DND-41 (cell line): ENCODE results near the gene HRH4.

Source experiments
- ATAC-seq: fragments of 200-7000 bp; cut with Tn5 transposase; 3 replicates; pipeline ENCODE4 v1.9.1; 2021; ENCODE audit warnings: low read depth; ENCODE audit not compliant: insufficient read depth
- DNase-seq: peaks from one replicate; pipeline ENCODE4 v3.0.0-alpha.2; 2020
- H2AFZ ChIP-seq: 2 replicates; pipeline ENCODE4 v1.6.0; 2012; ENCODE audit warnings: low read depth, low read length
- H3K27ac ChIP-seq: 2 replicates; pipeline ENCODE4 v1.5.1; 2012; ENCODE audit warnings: low read length, inconsistent platforms
- H3K27me3 ChIP-seq: fragments of 200-600 bp; sonication (generic); 2 replicates; pipeline ENCODE4 v1.6.0; 2012; ENCODE audit warnings: low read length, mild to moderate bottlenecking, inconsistent platforms; ENCODE audit not compliant: insufficient read depth, poor library complexity
- H3K36me3 ChIP-seq: 2 replicates; pipeline ENCODE4 v1.5.1; 2012; ENCODE audit warnings: low read length, inconsistent platforms; ENCODE audit not compliant: insufficient read depth
- H3K4me1 ChIP-seq: 2 replicates; pipeline ENCODE4 v1.5.1; 2012; ENCODE audit warnings: mild to moderate bottlenecking, low read length; ENCODE audit not compliant: insufficient read depth
- H3K4me2 ChIP-seq: 2 replicates; pipeline ENCODE4 v1.6.0; 2012; ENCODE audit warnings: mild to moderate bottlenecking, moderate library complexity, low read length, inconsistent platforms; ENCODE audit not compliant: insufficient read depth
- H3K4me3 ChIP-seq, 2 experiments: fragments of 200-600 bp in 1 of 2; shearing (Covaris generic) in 1 of 2; 2 replicates each; pipeline ENCODE4 v1.5.1; 2012 to 2016; ENCODE audit warnings: inconsistent platforms in 2 of 2, low read length in 2 of 2, mild to moderate bottlenecking in 2 of 2, low read depth in 1 of 2, moderate library complexity in 1 of 2
- H3K79me2 ChIP-seq: 2 replicates; pipeline ENCODE4 v1.6.0; 2012; ENCODE audit warnings: low read length, inconsistent platforms; ENCODE audit not compliant: insufficient read depth
- H3K9ac ChIP-seq: 2 replicates; pipeline ENCODE4 v1.6.0; 2012; ENCODE audit warnings: low read depth, mild to moderate bottlenecking, inconsistent platforms, low read length, moderate library complexity
- H3K9me3 ChIP-seq: 2 replicates; pipeline ENCODE4 v1.5.1; 2012; ENCODE audit warnings: low read length, moderate library complexity, mild to moderate bottlenecking, inconsistent platforms; ENCODE audit not compliant: insufficient read depth, severe bottlenecking
- H4K20me1 ChIP-seq: 2 replicates; pipeline ENCODE4 v1.6.0; 2012; ENCODE audit warnings: low read length; ENCODE audit not compliant: insufficient read depth
- EZH2 ChIP-seq: IDR thresholded peaks from 3 replicates; pipeline ENCODE4 v1.6.1; 2012; ENCODE audit warnings: borderline replicate concordance, low read depth, mild to moderate bottlenecking, moderate library complexity, low read length, inconsistent platforms; ENCODE audit not compliant: severe bottlenecking
- TF ChIP-seq, protein P1 (sequence below): IDR thresholded peaks from 2 replicates; pipeline ENCODE4 v1.5.1; 2012; ENCODE audit warnings: borderline replicate concordance, low read length, moderate library complexity, mild to moderate bottlenecking; ENCODE audit not compliant: poor library complexity, severe bottlenecking; ENCODE audit errors: extremely low read depth

HRH4 gene

DNA sequence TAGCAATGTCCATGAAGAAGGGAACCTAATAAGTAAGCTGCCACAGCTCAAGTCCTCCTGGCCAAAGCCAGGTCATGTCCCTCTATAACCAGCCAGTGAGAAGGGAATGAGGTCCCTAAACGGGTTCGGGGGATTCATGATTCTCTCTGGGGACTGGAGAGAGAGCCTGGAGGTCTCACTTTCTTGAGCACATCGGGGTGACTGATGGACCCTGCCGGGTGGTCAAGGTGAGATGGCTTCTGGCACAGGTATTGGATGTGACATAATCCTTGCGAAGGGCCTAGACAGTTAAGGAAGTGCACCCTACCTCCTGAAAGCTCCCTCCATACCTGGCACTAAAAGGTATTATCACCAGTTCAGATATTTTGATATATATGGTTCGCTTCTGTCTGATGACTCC, 45.7 kb downstream of the HRH4 start:
- Histone ChIP-seq H3K9me3 (no peaks in the 10 kb centered on the region), H3K9ac (no peak overlapping the region), H3K4me2 (no peak overlapping the region), H2AFZ (no peak overlapping the region), H4K20me1 (no peaks in the 10 kb centered on the region), H3K79me2 (no peaks in the 10 kb centered on the region), H3K36me3 (no peaks in the 10 kb centered on the region), H3K27ac (no peak overlapping the region), H3K4me3 (no peak overlapping the region), H3K27me3 (peaks cover 4% of the 10 kb centered on the region), H3K4me1 (no peaks in the 10 kb centered on the region)
- no peak for TF ChIP-seq EZH2
- TF ChIP-seq, protein P1, sequence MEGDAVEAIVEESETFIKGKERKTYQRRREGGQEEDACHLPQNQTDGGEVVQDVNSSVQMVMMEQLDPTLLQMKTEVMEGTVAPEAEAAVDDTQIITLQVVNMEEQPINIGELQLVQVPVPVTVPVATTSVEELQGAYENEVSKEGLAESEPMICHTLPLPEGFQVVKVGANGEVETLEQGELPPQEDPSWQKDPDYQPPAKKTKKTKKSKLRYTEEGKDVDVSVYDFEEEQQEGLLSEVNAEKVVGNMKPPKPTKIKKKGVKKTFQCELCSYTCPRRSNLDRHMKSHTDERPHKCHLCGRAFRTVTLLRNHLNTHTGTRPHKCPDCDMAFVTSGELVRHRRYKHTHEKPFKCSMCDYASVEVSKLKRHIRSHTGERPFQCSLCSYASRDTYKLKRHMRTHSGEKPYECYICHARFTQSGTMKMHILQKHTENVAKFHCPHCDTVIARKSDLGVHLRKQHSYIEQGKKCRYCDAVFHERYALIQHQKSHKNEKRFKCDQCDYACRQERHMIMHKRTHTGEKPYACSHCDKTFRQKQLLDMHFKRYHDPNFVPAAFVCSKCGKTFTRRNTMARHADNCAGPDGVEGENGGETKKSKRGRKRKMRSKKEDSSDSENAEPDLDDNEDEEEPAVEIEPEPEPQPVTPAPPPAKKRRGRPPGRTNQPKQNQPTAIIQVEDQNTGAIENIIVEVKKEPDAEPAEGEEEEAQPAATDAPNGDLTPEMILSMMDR, result no peak
- no peak for ATAC-seq
- DNase-seq, result no peak

DNA sequence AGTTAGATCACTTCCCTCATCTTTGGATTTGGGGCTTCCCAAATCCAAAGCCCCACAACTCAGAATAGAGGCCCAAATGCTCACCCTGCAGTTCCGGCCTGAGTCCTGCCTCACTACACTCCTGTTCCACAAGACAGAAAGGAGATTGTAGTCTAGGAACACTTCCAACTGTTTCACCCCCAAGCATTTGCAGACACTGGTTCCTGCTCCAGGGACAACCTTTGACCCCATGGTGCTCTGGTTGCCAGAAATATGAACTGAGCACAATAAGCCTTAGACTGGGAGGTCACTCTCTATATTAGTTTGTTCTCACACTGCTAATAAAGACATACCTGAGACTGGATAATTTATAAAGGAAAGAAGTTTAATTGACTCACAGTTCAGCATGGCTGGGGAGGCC, 49.0 kb downstream of the HRH4 start:
- Histone ChIP-seq H3K4me2 (no peak overlapping the region), H3K9me3 (no peaks in the 10 kb centered on the region), H3K27ac (no peak overlapping the region), H3K4me1 (no peaks in the 10 kb centered on the region), H3K36me3 (no peaks in the 10 kb centered on the region), H2AFZ (no peak overlapping the region), H4K20me1 (no peaks in the 10 kb centered on the region), H3K27me3 (peaks cover 3% of the 10 kb centered on the region), H3K79me2 (no peaks in the 10 kb centered on the region), H3K9ac (no peak overlapping the region), H3K4me3 (no peak overlapping the region)
- DNase-seq (no peak), ATAC-seq (no peak)
- no peak for TF ChIP-seq EZH2
- TF ChIP-seq, protein P1, result no peak

DNA sequence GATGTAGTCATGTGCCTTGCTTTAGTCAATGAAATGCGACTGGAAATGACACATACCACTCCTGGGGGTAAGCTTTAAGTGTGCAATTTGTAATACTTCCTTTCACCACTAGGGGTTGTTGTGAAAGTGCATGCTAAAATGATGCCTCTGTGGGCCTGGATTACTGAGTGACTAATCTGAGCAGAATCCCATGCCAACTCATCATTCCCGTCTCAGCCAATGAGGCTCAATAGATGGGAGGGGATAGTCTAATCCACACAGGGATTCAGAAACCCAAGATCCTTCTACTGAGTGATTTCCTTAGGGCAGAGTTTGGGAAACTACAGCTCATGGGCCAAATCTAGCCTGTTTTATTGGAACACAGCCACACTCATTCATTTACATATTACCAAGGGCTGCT, 54.0 kb downstream of the HRH4 start:
- TF ChIP-seq, protein P1, result peak; percentile 62
- TF ChIP-seq EZH2, result no peak
- H3K4me2 ChIP-seq, result no peak overlapping the region
- no peaks in the 10 kb centered on the region for H3K79me2 ChIP-seq
- no peak overlapping the region for H2AFZ ChIP-seq
- H3K9ac ChIP-seq, result no peak overlapping the region
- no peaks in the 10 kb centered on the region for H3K9me3 ChIP-seq
- H3K4me3 ChIP-seq, result no peak overlapping the region
- peaks cover 4% of the 10 kb centered on the region for H3K27me3 ChIP-seq
- H3K36me3 ChIP-seq, result no peaks in the 10 kb centered on the region
- ATAC-seq (peak; percentile 70), DNase-seq (no peak)
- H4K20me1 ChIP-seq, result no peaks in the 10 kb centered on the region
- H3K27ac ChIP-seq, result no peak overlapping the region
- no peaks in the 10 kb centered on the region for H3K4me1 ChIP-seq

DNA sequence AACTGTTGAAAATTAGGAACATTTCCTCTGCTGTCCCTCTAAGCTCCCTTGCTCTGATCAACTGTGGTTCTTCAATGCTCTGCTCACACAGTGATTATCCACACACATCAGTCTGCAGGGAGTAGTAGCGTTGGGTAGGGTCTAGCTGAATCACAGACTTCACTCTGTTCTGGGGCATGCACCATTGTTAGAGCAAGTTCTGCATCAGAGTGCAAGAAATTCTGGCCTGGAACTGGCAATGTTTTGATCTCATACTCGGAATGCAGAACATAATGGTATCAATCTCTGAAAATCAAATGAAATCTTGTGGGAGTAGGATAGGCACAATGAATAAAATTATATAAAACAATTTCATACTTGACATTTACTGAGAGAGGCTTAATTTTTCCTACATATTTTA, 55.3 kb downstream of the HRH4 start:
- Histone ChIP-seq H3K4me1 (no peaks in the 10 kb centered on the region), H3K9me3 (no peaks in the 10 kb centered on the region), H3K79me2 (no peaks in the 10 kb centered on the region), H3K4me3 (no peak overlapping the region), H3K27ac (no peak overlapping the region), H2AFZ (no peak overlapping the region), H3K36me3 (no peaks in the 10 kb centered on the region), H3K4me2 (no peak overlapping the region), H4K20me1 (no peaks in the 10 kb centered on the region), H3K27me3 (peaks cover 4% of the 10 kb centered on the region), H3K9ac (no peak overlapping the region)
- DNase-seq, result no peak
- TF ChIP-seq, protein P1, result no peak
- no peak for TF ChIP-seq EZH2
- ATAC-seq, result no peak
